GM19351 (cell line): ENCODE measurements around the gene SNX11.

Experiments
- ATAC-seq: cut with Tn5 transposase; IDR thresholded peaks from one replicate; pipeline ENCODE4 v1.9.1; 2021; ENCODE audit warnings: mild to moderate bottlenecking, moderate library complexity; ENCODE audit not compliant: unreplicated experiment

SNX11 gene

GRCh38 chr17:48160177-48161081, 52.9 kb downstream of the SNX11 start:
- no peak for ATAC-seq

GRCh38 chr17:48161127-48161905, 53.8 kb downstream of the SNX11 start:
- ATAC-seq, result no peak

- ATAC-seq, result no peak
Observed at GRCh38 chr17:48162306-48162934, 54.9 kb downstream of the SNX11 start.

- no peak for ATAC-seq
Observed at GRCh38 chr17:48162946-48163506, 55.5 kb downstream of the SNX11 start.

- ATAC-seq, result no peak
Observed at GRCh38 chr17:48163809-48164208, 56.2 kb downstream of the SNX11 start.

GRCh38 chr17:48169926-48170325, 62.4 kb downstream of the SNX11 start:
- ATAC-seq, result no peak
